BLaER1 (cell line): ENCODE results near the gene ZNF217.
"Not testable (repeated sequence)": the region's sequence is repeated elsewhere in the genome, so short reads cannot be mapped to it uniquely, and the experiment has no call there.

Experiments used
- H3K27ac ChIP-seq: shearing (Covaris generic); formaldehyde crosslinking; 2 replicates; pipeline ENCODE4 v1.8.1; 2022
- H3K27me3 ChIP-seq: shearing (Covaris generic); formaldehyde crosslinking; 2 replicates; pipeline ENCODE4 v1.8.1; 2022
- H3K36me3 ChIP-seq: shearing (Covaris generic); formaldehyde crosslinking; 2 replicates; pipeline ENCODE4 v1.8.1; 2022
- H3K4me1 ChIP-seq: shearing (Covaris generic); formaldehyde crosslinking; 2 replicates; pipeline ENCODE4 v1.8.1; 2022
- H3K4me2 ChIP-seq: shearing (Covaris generic); formaldehyde crosslinking; 2 replicates; pipeline ENCODE4 v1.8.1; 2022
- H3K4me3 ChIP-seq: shearing (Covaris generic); formaldehyde crosslinking; 2 replicates; pipeline ENCODE4 v1.8.1; 2022
- H3K9ac ChIP-seq: shearing (Covaris generic); formaldehyde crosslinking; 2 replicates; pipeline ENCODE4 v1.8.1; 2022
- H3K9me3 ChIP-seq: shearing (Covaris generic); formaldehyde crosslinking; 2 replicates; pipeline ENCODE4 v1.8.1; 2022
- H4K20me1 ChIP-seq: shearing (Covaris generic); formaldehyde crosslinking; 2 replicates; pipeline ENCODE4 v1.8.1; 2022
- Cebpa-rat ChIP-seq: shearing (Covaris generic); IDR thresholded peaks from 2 replicates; pipeline ENCODE4 v1.8.1; 2022

The ZNF217 gene

DNA sequence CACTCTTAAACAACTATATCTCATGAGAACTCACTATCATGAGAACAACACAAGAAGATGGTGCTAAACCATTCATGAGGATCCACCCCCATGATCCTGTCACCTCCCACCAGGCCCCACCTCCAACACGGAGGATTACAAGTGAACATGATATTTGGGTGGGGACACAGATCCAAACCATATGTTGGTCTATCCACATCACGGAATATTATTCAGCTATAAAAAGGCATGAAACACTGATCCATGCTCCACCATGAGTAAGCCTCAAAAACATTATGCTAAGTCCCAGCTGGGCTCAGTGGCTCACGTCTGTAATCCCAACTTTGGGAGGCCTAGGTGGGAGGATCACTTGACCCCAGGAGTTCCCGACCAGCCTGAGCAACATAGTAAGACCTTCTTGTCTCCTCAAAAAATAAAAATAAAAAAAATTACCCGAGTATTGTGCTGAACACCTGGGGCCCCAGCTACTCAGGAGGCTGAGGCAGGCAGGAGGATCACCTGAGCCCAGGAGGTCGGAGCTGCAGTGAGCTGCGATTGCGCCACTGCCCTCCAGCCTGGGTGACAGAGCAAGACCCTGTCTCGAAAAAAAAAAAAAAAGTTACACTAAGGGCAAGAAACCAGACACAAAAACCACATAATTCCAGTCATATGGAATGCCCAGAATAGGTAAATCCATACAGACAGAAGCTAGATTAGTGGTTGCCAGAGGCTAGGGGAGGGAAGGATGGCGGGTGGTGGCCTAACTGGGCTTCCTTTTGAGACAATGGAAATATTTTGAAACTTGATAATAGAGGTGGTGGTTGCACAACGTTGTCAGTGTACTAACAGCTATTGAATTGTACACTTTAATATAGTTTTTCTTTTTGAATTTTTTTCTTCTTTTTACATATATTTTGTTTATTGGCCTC, 43.1 kb downstream of the ZNF217 start:
- no peaks in the 10 kb centered on the region for H3K27me3 ChIP-seq
- peaks cover 24% of the 10 kb centered on the region for H3K4me1 ChIP-seq
- H4K20me1 ChIP-seq, result no peaks in the 10 kb centered on the region
- no peak overlapping the region for H3K4me3 ChIP-seq
- H3K9me3 ChIP-seq, result no peaks in the 10 kb centered on the region
- no peaks in the 10 kb centered on the region for H3K36me3 ChIP-seq
- no peak overlapping the region for H3K27ac ChIP-seq
- TF ChIP-seq Cebpa-rat, result no peak
- no peak overlapping the region for H3K4me2 ChIP-seq
- no peak overlapping the region for H3K9ac ChIP-seq

GRCh38 chr20:53547664-53548239, 45.9 kb downstream of the ZNF217 start:
- no peak overlapping the region for H3K9ac ChIP-seq
- peaks cover 17% of the 10 kb centered on the region for H3K4me1 ChIP-seq
- H3K36me3 ChIP-seq, result no peaks in the 10 kb centered on the region
- 0 out of 2 replicates have a peak overlapping the region, but pooled peaks have one; percentile 4 for H3K4me2 ChIP-seq
- H3K27ac ChIP-seq, result no peak overlapping the region
- no peak for TF ChIP-seq Cebpa-rat
- H4K20me1 ChIP-seq, result no peaks in the 10 kb centered on the region
- H3K27me3 ChIP-seq, result no peaks in the 10 kb centered on the region
- H3K9me3 ChIP-seq, result no peaks in the 10 kb centered on the region
- no peak overlapping the region for H3K4me3 ChIP-seq

GRCh38 chr20:53539516-53539915, 54.1 kb downstream of the ZNF217 start:
- Histone ChIP-seq H3K9ac (0 out of 2 replicates have a peak overlapping the region, but pooled peaks have one; percentile 2), H3K9me3 (no peaks in the 10 kb centered on the region), H3K4me3 (no peak overlapping the region), H3K27ac (peak overlapping the region; percentile 41; the same call in 1 of the 2 replicates), H3K4me2 (peak overlapping the region; percentile 79), H3K4me1 (peaks cover 35% of the 10 kb centered on the region), H4K20me1 (no peaks in the 10 kb centered on the region), H3K36me3 (no peaks in the 10 kb centered on the region), H3K27me3 (no peaks in the 10 kb centered on the region)
- TF ChIP-seq Cebpa-rat, result no peak

- H3K9me3 ChIP-seq, H3K27ac ChIP-seq, H3K36me3 ChIP-seq, H3K27me3 ChIP-seq, H3K9ac ChIP-seq, H3K4me2 ChIP-seq, H3K4me3 ChIP-seq, H4K20me1 ChIP-seq: not testable (repeated sequence)
- peaks cover 36% of the 10 kb centered on the region for H3K4me1 ChIP-seq
Observed at GRCh38 chr20:53536382-53536781, 57.3 kb downstream of the ZNF217 start.

DNA sequence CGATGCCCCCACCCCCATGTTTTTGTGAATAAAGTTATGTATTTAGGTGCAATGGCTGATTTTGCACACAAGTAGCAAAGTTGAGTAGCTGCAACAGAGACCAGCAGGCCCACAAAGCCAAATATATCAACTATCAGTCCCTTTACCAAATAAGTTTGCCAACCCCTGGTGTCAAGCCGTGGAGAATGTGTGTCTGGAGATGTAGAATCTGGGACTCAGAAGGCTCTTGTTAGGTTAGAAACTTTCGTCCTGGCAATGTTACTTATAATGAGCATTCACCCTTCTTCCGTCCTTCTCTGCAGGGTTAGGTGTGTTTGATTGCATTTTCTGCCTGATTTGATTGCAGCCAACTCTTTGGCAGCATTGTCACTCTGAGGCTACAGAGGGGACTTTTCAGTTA, 57.8 kb downstream of the ZNF217 start:
- Histone ChIP-seq H3K4me3 (no peak overlapping the region), H3K36me3 (no peaks in the 10 kb centered on the region), H3K4me1 (peaks cover 36% of the 10 kb centered on the region), H3K4me2 (no peak overlapping the region), H3K27me3 (no peaks in the 10 kb centered on the region), H4K20me1 (no peaks in the 10 kb centered on the region), H3K27ac (no peak overlapping the region), H3K9ac (no peak overlapping the region), H3K9me3 (no peaks in the 10 kb centered on the region)
- TF ChIP-seq Cebpa-rat, result no peak

DNA sequence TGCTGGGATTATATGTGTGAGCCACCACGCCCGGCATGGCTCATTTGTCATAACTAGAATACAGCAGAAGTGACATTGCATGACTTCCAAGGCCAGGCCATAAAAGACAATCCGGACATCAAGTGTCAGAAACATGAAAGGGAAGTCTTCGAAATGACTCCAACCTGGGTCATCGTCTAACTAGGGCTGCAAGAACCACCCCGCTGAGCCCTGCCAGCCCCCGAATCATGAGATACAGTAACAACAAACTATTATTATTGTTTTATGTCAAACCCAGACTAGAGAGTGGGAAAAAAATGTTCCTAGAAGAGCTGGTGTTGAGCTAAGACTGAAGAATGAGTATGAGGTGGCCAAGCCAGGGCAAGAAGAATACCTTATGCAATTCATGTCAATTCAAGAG, 59.6 kb downstream of the ZNF217 start:
- Histone ChIP-seq H3K9ac (no peak overlapping the region), H4K20me1 (no peaks in the 10 kb centered on the region), H3K36me3 (no peaks in the 10 kb centered on the region), H3K4me1 (peaks cover 20% of the 10 kb centered on the region), H3K9me3 (no peaks in the 10 kb centered on the region), H3K27ac (no peak overlapping the region), H3K27me3 (no peaks in the 10 kb centered on the region), H3K4me2 (no peak overlapping the region), H3K4me3 (no peak overlapping the region)
- TF ChIP-seq Cebpa-rat, result no peak

DNA sequence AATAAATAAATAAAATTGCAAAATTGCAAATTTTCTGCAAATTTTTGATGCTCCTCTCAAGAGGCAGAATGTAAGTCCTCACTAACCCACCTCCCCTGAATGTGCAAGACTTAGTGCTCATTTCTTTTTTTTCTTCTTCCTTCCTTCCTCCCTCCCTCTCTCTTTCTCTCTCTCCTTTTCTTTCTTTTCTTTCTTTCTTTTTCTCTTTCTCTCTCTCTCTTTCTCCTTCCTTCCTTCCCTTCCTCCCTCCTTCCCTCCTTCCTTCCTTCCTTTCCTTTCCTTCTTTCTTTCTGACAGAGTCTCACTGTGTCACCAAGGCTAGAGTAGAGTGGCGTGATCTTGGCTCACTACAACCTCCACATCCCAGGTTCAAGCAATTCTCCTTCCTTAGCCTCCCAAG, 60.1 kb downstream of the ZNF217 start:
- Histone ChIP-seq H3K9me3 (no peaks in the 10 kb centered on the region), H4K20me1 (no peaks in the 10 kb centered on the region), H3K36me3 (no peaks in the 10 kb centered on the region), H3K27ac (no peak overlapping the region), H3K4me2 (no peak overlapping the region), H3K27me3 (no peaks in the 10 kb centered on the region), H3K4me1 (peaks cover 15% of the 10 kb centered on the region), H3K9ac (no peak overlapping the region), H3K4me3 (no peak overlapping the region)
- no peak for TF ChIP-seq Cebpa-rat

DNA sequence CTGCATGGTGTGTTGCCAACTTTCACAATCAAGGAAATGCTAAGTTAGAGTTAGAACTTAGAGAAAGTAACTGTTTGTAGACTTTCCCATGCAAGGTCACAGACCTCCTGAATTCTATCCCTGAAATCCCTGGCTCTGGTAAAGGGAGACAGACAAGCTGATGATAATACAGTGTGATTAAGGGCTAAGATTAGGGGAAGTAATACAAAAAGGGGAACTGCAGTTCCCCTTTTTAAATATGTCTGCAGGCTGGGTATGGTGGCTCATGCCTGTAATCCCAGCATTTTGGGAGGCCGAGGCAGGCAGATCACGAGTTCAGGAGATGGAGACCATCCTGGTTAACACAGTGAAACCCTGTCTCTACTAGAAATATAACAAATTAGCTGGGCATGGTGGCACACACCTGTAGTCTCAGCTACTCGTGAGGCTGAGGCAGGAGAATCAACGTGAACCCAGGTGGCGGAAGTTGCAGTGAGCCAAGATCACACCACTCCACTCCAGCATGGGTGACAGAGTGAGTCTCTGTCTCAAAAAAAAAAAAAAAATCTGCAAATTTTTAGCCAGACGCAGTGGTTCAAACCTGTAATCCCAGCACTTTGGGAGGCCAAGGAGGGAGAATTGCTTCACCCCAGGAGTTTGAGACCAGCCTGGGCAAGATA, 60.9 kb downstream of the ZNF217 start:
- not testable (repeated sequence) for H3K36me3 ChIP-seq, H3K4me1 ChIP-seq, H3K27ac ChIP-seq, H3K4me2 ChIP-seq, H3K27me3 ChIP-seq, H3K4me3 ChIP-seq, H3K9me3 ChIP-seq, H4K20me1 ChIP-seq, H3K9ac ChIP-seq

DNA sequence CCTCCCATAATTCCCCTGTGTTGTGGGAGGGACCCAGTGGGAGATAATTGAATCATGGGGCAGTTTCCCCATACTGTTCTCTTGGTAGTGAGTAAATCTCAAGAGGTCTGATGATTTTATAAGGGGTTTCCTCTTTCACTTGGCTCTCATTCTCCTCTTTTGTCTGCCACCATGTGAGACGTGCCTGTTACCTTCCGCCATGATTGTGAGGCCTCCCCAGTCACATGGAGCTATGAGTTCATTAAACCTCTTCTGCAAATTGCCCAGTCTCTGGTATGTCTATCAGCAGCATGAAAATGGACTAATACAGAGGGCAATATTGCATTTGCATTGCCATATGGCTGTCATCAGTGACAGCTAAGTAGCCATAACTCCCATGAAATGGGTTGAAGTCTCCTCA, 63.2 kb downstream of the ZNF217 start:
- H3K27me3 ChIP-seq, result no peaks in the 10 kb centered on the region
- H3K27ac ChIP-seq, result no peak overlapping the region
- no peaks in the 10 kb centered on the region for H3K9me3 ChIP-seq
- no peak overlapping the region for H3K4me3 ChIP-seq
- H3K9ac ChIP-seq, result no peak overlapping the region
- no peak for TF ChIP-seq Cebpa-rat
- H3K4me2 ChIP-seq, result no peak overlapping the region
- no peaks in the 10 kb centered on the region for H4K20me1 ChIP-seq
- H3K36me3 ChIP-seq, result no peaks in the 10 kb centered on the region
- H3K4me1 ChIP-seq, result peaks cover 8% of the 10 kb centered on the region; the same call in 1 of the 2 replicates

DNA sequence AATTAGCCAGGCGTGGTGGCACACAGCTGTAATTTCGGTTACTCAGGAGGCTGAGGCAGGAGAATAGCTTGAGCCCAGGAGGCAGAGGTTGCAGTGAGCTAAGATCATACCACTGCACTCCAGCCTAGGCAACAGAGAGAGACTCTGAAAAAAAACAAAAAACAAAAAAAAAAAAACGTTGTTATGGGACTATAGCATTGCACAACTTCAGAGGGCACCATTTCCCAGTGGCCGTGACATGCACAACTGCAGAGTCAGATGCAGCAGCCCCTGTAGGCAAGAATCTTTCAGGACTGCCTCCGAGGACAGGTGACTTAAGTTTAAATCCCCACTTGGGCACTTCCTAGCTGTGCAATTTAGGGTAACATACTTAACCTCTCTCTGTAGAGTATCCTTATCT, 64.0 kb downstream of the ZNF217 start:
- no peak overlapping the region for H3K27ac ChIP-seq
- TF ChIP-seq Cebpa-rat, result no peak

More for the DNA sequence above, 64.0 kb downstream of the ZNF217 start:
- H3K4me3 ChIP-seq, result no peak overlapping the region
- no peak overlapping the region for H3K9ac ChIP-seq
- no peaks in the 10 kb centered on the region for H3K27me3 ChIP-seq
- H3K4me2 ChIP-seq, result no peak overlapping the region
- H3K36me3 ChIP-seq, result no peaks in the 10 kb centered on the region
- peaks cover 3% of the 10 kb centered on the region; the same call in 1 of the 2 replicates for H3K4me1 ChIP-seq
- H4K20me1 ChIP-seq, result no peaks in the 10 kb centered on the region
- H3K9me3 ChIP-seq, result no peaks in the 10 kb centered on the region
